Measurements from ENCODE around the gene CCNT1. TPM values are rescaled to one million over a fixed set of nuclear protein-coding genes. Genes with fewer than 3 reads are reported as not detected.

The CCNT1 gene
- polyA plus RNA-seq, 2 of the 4 experiments (the other 2 are of a cell fraction), result 13.0 to 54.5 TPM

GRCh38 chr12:48691826-48692487 lies 24.6 kb downstream of the CCNT1 start:
- ChIA-PET CTCF (interaction anchor here (0.8 to 1.0 kb wide), 3 partner anchors 18 to 104 kb away, joined by 3 read pairs; no protein-coding TSS in a partner anchor), POLR2A (interaction anchor here (2.0 kb wide), 1 partner anchor 10 kb away, joined by 8 read pairs; the partner anchor contains the start of gene KANSL2)
- 0 out of 3 replicates have a peak, but pooled peaks cover 6% of the 10 kb centered on the region for H3K4me1 ChIP-seq
- H3K4me3 ChIP-seq, result no peak overlapping the region
- no peak overlapping the region for H3K4me2 ChIP-seq
- no peak for DNase-seq (ENCODE audit: low read depth in 1 of 2, low spot score in 1 of 2)
- 61% methylated on average over 2 of the region's 2 CpGs for WGBS (ENCODE audit: missing lambda C conversion rate)
- FAIRE-seq, result no peak
- TF ChIP-seq CHD4 (IDR thresholded peaks at IDR 0.05; ENCODE audit: borderline replicate concordance), result no peak
- no peak overlapping the region for H3K27ac ChIP-seq
- no peaks in the 10 kb centered on the region for H3K9me3 ChIP-seq
- ATAC-seq, result no peak

DNA sequence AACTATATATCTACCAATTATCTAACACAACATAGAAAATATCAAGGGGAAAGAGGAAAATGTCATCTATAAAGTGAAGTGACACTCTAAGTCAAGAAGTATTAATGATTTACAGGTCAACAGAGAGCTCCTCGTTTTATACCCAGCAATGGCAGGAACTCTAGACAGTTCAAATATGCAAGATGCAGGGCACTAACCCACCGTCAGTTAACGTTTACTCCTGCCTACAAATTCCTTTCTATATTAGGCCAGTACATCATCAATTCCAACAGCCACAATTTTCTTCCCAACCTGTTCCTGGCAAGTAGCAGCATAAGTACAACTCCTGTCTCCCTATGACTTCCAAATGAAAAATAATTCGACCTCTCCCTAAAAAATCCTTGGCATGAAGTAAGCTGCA lies 25.5 kb downstream of the CCNT1 start:
- 44% methylated on average over 4 of the region's 4 CpGs for WGBS (ENCODE audit: missing lambda C conversion rate)
- ChIA-PET CTCF (interaction anchor here (0.9 to 1.7 kb wide), 5 partner anchors 13 to 124 kb away, joined by 3 to 5 read pairs (median 3); no protein-coding TSS in a partner anchor), POLR2A (interaction anchor here (2.0 kb wide), 1 partner anchor 9 kb away, joined by 8 read pairs; the partner anchor contains the start of gene KANSL2)
- no peak overlapping the region for H3K4me3 ChIP-seq
- TF ChIP-seq ESRRA (IDR thresholded peaks at IDR 0.05; ENCODE audit: borderline replicate concordance, low read length) (no peak), RAD21 (conservative IDR thresholded peaks at IDR 0.05 in 1 of 2, IDR thresholded peaks at IDR 0.05 in 1 of 2) (no peak), RNF2 (IDR thresholded peaks at IDR 0.05; ENCODE audit: borderline replicate concordance, low read depth) (no peak), MAZ (IDR thresholded peaks at IDR 0.05; ENCODE audit: borderline replicate concordance, low read depth, low read length) (no peak)
- no peaks in the 10 kb centered on the region for H3K9me3 ChIP-seq
- no peak overlapping the region for H3K4me2 ChIP-seq
- H3K4me1 ChIP-seq, result 0 out of 3 replicates have a peak, but pooled peaks cover 6% of the 10 kb centered on the region
- no peak for DNase-seq (ENCODE audit: low read depth in 1 of 2, low spot score in 1 of 2)
- ATAC-seq, result no peak
- no peak for FAIRE-seq
- no peak overlapping the region for H3K27ac ChIP-seq

DNA sequence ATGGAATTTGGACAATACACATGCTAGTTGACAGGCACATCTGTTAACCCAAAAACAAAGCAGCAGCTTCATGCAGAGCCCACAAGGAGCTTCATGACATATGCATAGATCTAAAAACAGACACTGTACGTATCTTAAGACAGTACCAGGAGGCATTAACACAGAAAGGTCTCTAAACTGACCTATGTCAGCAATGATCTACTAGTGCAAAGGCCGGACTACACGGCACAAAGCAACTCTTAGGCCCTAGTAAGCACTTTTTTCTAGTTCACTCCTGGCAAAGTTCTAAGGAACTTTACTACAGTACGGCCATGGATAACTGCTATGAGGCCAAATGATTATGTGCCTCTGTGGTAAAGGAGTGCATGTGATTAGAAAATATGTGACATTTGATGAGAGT lies 26.1 kb downstream of the CCNT1 start:
- Histone ChIP-seq H3K4me2 (no peak overlapping the region), H3K4me3 (no peak overlapping the region), H3K9me3 (no peaks in the 10 kb centered on the region), H3K27ac (no peak overlapping the region), H3K4me1 (0 out of 3 replicates have a peak, but pooled peaks cover 6% of the 10 kb centered on the region)
- FAIRE-seq, result no peak
- POLR2A ChIA-PET, result interaction anchor here (2.0 kb wide), 1 partner anchor 8 kb away, joined by 8 read pairs; the partner anchor contains the start of gene KANSL2
- CTCF ChIA-PET, result interaction anchor here (0.8 to 1.7 kb wide), 4 partner anchors 12 to 124 kb away, joined by 3 to 5 read pairs (median 4); no protein-coding TSS in a partner anchor
- 69% methylated on average over 4 of the region's 4 CpGs for WGBS (ENCODE audit: missing lambda C conversion rate)
- ATAC-seq, result no peak
- TF ChIP-seq NPAS2 (CRISPR knock-in tag; IDR thresholded peaks at IDR 0.05; ENCODE audit: borderline replicate concordance) (no peak), ZSCAN20 (CRISPR knock-in tag; IDR thresholded peaks at IDR 0.05) (no peak), CEBPB (IDR thresholded peaks at IDR 0.05) (no peak), RARB (CRISPR knock-in tag; IDR thresholded peaks at IDR 0.05) (no peak), POLR2A (IDR thresholded peaks at IDR 0.05; ENCODE audit: low read length) (no peak), POLR2AphosphoS2 (conservative IDR thresholded peaks at IDR 0.05; ENCODE audit: low read length) (no peak), FOSL2 (IDR thresholded peaks at IDR 0.05) (no peak), FOSL2 (CRISPR knock-in tag; IDR thresholded peaks at IDR 0.05) (no peak), TFCP2L1 (CRISPR knock-in tag; IDR thresholded peaks at IDR 0.05) (no peak)
- DNase-seq (ENCODE audit: low read depth in 1 of 2, low spot score in 1 of 2), result no peak

GRCh38 chr12:48688836-48689235 lies 27.7 kb downstream of the CCNT1 start:
- Histone ChIP-seq H3K4me2 (no peak overlapping the region), H3K4me3 (no peak overlapping the region), H3K9me3 (no peaks in the 10 kb centered on the region), H3K27ac (no peak overlapping the region), H3K4me1 (0 out of 3 replicates have a peak, but pooled peaks cover 6% of the 10 kb centered on the region)
- no peak for DNase-seq (ENCODE audit: low read depth in 1 of 2, low spot score in 1 of 2)
- WGBS (ENCODE audit: missing lambda C conversion rate), result 63% methylated on average over 1 of the region's 1 CpG
- TF ChIP-seq HDAC2 (IDR thresholded peaks at IDR 0.05) (no peak), HEYL (CRISPR knock-in tag; IDR thresholded peaks at IDR 0.05) (no peak), HOXB5 (CRISPR knock-in tag; IDR thresholded peaks at IDR 0.05) (no peak), ZSCAN20 (CRISPR knock-in tag; IDR thresholded peaks at IDR 0.05) (no peak), ELK1 (IDR thresholded peaks at IDR 0.05; ENCODE audit: low read depth, low read length) (no peak), NPAS2 (CRISPR knock-in tag; IDR thresholded peaks at IDR 0.05; ENCODE audit: borderline replicate concordance) (no peak)
- CTCF ChIA-PET, result interaction anchor here (0.8 kb wide), 1 partner anchor 108 kb away, joined by 3 read pairs; no protein-coding TSS in a partner anchor
- ATAC-seq, result no peak
- POLR2A ChIA-PET, result no interaction called here
- no peak for FAIRE-seq

Measured in A549 (cell line).